ENCODE measurements around the gene ERICH3. TPM values are rescaled to one million over a fixed set of nuclear protein-coding genes. Genes with fewer than 3 reads are reported as not detected.

Gene ERICH3
- total RNA-seq, 1 donor = not detected

DNA sequence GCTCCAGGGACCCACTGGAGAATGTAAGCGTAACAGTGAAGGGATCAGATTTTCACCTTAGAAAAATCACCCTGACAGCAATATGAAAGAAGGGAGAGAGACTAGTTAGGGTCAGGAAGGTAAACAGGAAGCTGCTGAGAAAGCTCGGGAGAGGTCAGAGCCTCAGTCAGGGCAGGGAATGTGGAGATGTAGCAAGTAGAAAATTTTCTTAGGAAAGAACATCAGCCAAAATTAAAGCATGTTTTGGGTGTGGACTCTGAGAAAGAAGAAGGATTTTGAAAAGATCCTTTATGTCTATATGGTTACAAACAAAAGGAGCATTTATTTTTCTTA is 16.7 kb upstream of the ERICH3 start:
- no peak overlapping the region for H3K4me3 ChIP-seq (ENCODE audit: low read depth, low read length)
- DNase-seq (ENCODE audit: low read depth) = no peak
- TF ChIP-seq, protein P1, sequence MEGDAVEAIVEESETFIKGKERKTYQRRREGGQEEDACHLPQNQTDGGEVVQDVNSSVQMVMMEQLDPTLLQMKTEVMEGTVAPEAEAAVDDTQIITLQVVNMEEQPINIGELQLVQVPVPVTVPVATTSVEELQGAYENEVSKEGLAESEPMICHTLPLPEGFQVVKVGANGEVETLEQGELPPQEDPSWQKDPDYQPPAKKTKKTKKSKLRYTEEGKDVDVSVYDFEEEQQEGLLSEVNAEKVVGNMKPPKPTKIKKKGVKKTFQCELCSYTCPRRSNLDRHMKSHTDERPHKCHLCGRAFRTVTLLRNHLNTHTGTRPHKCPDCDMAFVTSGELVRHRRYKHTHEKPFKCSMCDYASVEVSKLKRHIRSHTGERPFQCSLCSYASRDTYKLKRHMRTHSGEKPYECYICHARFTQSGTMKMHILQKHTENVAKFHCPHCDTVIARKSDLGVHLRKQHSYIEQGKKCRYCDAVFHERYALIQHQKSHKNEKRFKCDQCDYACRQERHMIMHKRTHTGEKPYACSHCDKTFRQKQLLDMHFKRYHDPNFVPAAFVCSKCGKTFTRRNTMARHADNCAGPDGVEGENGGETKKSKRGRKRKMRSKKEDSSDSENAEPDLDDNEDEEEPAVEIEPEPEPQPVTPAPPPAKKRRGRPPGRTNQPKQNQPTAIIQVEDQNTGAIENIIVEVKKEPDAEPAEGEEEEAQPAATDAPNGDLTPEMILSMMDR (IDR thresholded peaks at IDR 0.05; ENCODE audit: insufficient read depth, low read depth, low read length) = no peak

DNA sequence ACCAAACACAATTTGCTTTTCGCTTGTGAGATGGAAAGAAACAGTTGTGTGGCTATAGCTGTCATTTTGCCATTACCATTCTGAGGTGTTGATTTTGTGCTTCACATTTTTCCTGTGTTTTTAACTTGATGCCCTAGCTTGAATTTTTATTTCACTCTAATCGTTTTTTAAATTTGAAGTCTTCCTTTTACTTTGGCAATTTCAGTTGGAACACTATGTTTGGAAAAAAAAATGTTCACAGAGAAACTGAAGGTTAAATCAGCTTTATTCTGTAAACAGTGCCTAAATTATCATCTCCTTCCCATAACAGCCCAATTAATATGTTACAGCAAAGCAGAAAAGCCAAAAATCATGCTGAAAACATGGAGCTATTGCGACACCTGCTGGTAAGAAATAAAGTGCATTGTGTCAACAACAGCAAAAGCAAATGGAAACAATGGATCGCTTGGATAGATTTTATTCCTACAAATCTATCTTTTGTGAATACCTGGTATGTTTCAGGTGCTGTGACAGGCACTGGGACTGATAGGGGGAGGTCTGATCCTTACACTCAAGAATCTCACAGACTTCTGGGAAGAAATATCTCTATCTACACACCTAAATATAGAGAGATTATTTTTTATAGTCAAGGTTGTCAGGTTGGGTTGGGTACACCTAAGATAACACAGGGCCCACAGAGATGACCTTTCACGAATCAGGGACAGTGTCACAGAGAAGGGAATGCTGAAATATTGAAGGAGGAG is 16.2 kb upstream of the ERICH3 start:
- DNase-seq (ENCODE audit: low read depth) = peak; percentile 64
- TF ChIP-seq, protein P1 (IDR thresholded peaks at IDR 0.05; ENCODE audit: insufficient read depth, low read depth, low read length) = peak; percentile 77
- H3K4me3 ChIP-seq (ENCODE audit: low read depth, low read length) = no peak overlapping the region

DNA sequence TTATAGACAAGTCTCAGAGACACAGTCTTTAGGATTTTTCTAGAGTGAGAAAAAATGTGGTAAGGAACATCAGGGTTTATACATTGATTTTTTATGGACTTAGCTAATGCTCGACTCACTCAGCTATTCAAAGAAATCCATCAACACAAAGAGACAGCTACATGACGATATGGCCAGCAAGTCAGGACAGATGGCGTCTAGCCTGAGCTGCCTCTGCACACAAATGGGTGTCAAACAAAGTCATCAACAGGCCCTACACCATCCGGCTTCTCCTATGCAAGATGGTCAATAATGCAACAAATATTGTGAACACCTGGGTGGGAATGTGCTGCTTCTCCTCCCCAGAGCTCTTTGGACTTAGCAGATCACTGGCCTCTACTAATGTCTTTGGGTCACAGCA is 13.3 kb upstream of the ERICH3 start:
- H3K4me3 ChIP-seq (ENCODE audit: low read depth, low read length) = no peak overlapping the region
- TF ChIP-seq, protein P1 (IDR thresholded peaks at IDR 0.05; ENCODE audit: insufficient read depth, low read depth, low read length) = no peak
- DNase-seq (ENCODE audit: low read depth) = no peak

GRCh38 chr1:74684301-74684700 is 10.7 kb upstream of the ERICH3 start:
- H3K4me3 ChIP-seq (ENCODE audit: low read depth, low read length) = no peak overlapping the region
- TF ChIP-seq, protein P1 (IDR thresholded peaks at IDR 0.05; ENCODE audit: insufficient read depth, low read depth, low read length) = no peak
- no peak for DNase-seq (ENCODE audit: low read depth)

DNA sequence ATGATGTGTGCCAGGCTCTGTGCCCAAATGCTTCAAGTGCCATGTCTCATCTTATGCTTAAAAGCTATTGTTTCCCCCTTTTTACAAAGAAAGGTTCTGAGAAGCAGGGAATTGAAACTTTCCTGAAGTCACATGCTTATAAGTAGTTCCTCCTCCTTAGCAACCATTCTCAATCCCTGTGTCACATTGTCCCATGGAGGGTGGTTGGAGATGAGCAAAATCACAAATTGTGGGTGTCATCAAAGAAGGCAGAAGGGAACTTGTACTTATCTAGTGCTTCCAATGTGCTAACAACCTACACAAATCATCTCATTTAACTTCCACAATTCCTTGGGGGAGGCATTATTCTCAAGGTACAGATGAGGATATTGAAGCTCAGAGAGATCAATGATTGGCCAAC is 10.1 kb upstream of the ERICH3 start:
- TF ChIP-seq, protein P1 (IDR thresholded peaks at IDR 0.05; ENCODE audit: insufficient read depth, low read depth, low read length) = no peak
- H3K4me3 ChIP-seq (ENCODE audit: low read depth, low read length) = no peak overlapping the region
- no peak for DNase-seq (ENCODE audit: low read depth)

DNA sequence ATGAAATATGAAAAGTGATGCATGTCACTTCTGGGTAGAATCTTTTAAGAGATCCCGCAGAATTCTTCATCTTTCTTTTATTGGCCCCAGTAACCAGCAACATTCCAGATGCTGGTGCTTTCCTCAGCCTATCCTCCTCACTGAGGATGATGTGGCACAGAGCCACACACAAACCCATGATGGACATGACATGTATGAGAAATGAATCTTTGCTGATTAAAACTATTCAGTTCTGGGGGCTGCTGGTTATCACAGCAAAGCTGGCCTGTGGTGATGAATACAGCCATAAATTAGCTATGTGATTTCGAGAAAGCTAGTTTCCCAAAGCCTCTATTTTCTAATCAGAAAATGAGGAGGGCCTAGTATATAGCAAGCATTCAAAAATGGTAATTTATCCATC is 8.3 kb upstream of the ERICH3 start:
- no peak for DNase-seq (ENCODE audit: low read depth)
- TF ChIP-seq, protein P1 (IDR thresholded peaks at IDR 0.05; ENCODE audit: insufficient read depth, low read depth, low read length) = no peak
- no peak overlapping the region for H3K4me3 ChIP-seq (ENCODE audit: low read depth, low read length)

DNA sequence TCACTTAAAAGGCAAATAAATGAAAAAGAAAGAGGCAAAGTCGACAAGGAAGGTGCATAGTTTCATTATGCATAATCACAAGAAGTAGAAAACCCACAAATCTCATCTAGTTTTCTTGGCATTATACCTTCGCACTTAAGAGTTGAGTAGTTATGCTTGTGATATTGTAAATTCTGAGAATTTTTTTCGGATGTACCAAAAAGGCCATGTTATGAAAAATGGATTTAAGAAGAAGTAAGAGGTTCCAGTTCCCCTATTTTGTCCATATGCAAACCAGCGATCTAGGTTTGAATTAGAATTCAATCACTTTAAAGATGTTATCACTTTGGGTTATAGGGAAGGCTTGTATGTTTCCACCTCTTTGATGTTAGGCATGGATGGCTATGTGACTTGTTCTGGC is 7.9 kb upstream of the ERICH3 start:
- no peak for DNase-seq (ENCODE audit: low read depth)
- TF ChIP-seq, protein P1 (IDR thresholded peaks at IDR 0.05; ENCODE audit: insufficient read depth, low read depth, low read length) = no peak
- no peak overlapping the region for H3K4me3 ChIP-seq (ENCODE audit: low read depth, low read length)
